Astrocyte of the cerebellum (primary cell): Measurements from ENCODE around the gene MTHFSD.

Source experiments
- DNase-seq: peaks from one replicate; pipeline ENCODE4 v3.0.0-alpha.2; 2011; ENCODE audit warnings: low read depth
- H3K4me3 ChIP-seq: 2 replicates; pipeline ENCODE4 v1.5.1; 2011; ENCODE audit warnings: mild to moderate bottlenecking, low read depth, low read length, moderate library complexity
- in situ Hi-C: cut with HindIII; loops from 2 replicates; pipeline ENCODE4 v1.10.0; 2017; ENCODE audit warnings: low sequenced_read_pairs
- TF ChIP-seq, protein P1 (sequence below): IDR thresholded peaks from 2 replicates; pipeline ENCODE4 v1.5.1; 2012; ENCODE audit warnings: low read length, low read depth, moderate library complexity, mild to moderate bottlenecking; ENCODE audit errors: missing control alignments

MTHFSD gene

DNA sequence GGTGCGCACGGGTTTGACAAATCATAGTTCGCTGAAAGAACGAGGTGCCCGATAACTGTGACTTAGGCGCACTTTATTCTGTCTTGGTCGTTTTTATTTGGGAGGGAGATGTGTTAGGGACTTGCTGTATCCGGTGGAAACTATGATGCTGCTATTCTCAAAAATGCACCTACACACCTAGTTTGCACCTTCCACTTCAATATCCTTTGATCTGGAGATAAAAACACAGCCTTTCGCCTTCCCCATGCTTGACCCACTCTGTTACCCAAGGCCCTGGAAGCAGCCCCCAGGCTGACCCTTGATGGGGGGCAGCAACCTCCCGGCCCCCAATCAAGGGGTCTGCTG, 59.7 kb downstream of the MTHFSD start:
- no peak for DNase-seq
- in situ Hi-C loops, result no loop called here
- TF ChIP-seq, protein P1, sequence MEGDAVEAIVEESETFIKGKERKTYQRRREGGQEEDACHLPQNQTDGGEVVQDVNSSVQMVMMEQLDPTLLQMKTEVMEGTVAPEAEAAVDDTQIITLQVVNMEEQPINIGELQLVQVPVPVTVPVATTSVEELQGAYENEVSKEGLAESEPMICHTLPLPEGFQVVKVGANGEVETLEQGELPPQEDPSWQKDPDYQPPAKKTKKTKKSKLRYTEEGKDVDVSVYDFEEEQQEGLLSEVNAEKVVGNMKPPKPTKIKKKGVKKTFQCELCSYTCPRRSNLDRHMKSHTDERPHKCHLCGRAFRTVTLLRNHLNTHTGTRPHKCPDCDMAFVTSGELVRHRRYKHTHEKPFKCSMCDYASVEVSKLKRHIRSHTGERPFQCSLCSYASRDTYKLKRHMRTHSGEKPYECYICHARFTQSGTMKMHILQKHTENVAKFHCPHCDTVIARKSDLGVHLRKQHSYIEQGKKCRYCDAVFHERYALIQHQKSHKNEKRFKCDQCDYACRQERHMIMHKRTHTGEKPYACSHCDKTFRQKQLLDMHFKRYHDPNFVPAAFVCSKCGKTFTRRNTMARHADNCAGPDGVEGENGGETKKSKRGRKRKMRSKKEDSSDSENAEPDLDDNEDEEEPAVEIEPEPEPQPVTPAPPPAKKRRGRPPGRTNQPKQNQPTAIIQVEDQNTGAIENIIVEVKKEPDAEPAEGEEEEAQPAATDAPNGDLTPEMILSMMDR, result no peak
- H3K4me3 ChIP-seq, result no peak overlapping the region

DNA sequence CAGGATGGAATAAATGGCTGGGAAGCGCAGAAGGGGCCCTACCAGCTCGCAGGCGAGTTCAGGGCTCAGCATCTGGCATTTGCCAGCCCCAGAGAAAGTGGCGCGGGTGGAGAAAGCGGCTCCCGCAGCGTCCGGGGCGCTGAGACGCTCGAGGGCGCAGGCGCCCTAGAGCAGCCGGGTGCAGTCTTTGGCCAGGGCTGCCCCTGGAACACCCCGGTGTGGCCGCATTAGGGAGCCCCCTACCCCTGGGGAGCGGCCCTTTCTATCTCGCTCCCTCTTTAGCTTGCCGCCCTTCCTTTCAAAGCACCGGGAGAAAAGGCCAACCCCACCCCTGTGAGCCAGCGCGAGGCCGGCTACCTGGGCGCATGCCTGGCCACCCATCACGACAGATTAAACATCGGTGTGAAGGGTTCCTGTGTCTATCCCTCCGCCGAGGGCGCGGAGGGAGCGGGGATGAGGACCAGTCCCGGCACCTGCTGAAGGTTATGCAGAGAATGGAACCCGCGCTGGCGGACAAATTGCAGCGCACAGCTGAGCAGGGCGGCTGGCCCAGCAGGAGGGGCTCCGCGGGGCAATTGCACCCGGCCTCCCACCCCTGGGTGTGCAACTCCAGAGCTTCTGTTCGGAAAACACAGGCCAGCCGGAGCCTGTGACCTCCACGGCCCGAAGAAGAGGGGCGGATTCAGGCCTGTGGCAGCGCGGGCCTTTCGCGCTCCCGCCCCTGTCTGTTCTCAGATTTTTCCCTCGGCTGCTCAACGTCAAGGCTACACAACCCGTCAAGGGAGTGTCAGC, 60.3 kb downstream of the MTHFSD start:
- no peak overlapping the region for H3K4me3 ChIP-seq
- in situ Hi-C loops, result no loop called here
- no peak for DNase-seq
- TF ChIP-seq, protein P1, result no peak

DNA sequence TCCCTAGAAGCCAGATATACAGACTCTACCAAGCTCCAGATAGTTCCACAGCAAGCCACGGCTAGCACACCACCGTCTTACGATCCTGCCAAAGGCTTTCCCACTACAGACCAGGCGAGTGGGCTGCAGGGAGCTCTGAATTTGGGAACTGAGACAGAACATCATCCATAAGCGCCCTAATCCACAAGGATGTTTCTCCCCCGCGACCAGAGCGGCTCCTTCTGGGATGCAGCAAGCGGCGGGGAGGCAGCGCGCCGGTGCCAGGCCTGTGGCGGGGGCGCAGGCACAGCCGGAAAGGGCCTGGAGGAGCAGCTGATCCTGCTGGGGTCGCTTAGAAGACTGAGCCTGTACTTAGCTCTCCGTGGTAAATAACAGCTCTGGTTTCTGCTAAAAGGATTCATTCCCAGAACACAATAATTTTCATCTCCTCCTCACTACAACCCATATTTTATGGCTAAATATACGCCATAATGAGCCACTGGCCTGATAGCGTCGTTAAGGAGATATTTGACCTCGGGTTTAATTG, 60.9 kb downstream of the MTHFSD start:
- in situ Hi-C loops, result no loop called here
- TF ChIP-seq, protein P1, result no peak
- H3K4me3 ChIP-seq, result no peak overlapping the region
- DNase-seq, result no peak

DNA sequence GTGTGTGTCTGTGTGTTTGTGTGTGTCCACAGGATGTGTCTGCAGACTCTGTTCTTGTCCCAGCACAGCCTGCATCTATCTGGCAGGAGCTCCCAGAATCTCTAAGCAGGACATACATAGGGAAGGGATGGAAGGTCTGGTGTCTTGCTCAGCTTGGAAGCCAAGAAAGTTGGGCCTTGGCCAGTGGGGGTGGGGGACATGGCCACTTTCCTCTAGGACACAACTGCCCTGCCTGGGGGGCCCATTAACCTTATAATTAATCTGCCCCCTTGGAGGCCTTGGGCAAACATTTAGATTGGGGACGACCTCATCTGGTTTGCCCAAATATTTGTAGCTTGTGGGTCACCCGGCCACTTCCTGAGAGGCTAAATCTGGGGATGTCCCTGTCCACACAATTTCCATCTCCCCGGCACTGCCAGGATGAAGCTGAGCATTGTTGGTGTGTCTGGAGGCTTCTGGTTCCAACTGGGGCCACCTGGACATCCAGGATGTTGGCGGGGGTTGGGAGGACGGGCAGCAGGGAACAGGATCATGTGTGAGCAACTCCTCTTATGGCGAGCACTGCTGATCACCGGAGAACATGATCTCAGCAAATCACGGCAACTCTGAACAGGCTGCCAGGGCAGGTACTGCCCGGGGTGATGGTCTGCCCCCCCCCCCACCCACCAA, 61.9 kb downstream of the MTHFSD start:
- TF ChIP-seq, protein P1, result no peak
- DNase-seq, result no peak
- no peak overlapping the region for H3K4me3 ChIP-seq
- in situ Hi-C loops, result no loop called here

DNA sequence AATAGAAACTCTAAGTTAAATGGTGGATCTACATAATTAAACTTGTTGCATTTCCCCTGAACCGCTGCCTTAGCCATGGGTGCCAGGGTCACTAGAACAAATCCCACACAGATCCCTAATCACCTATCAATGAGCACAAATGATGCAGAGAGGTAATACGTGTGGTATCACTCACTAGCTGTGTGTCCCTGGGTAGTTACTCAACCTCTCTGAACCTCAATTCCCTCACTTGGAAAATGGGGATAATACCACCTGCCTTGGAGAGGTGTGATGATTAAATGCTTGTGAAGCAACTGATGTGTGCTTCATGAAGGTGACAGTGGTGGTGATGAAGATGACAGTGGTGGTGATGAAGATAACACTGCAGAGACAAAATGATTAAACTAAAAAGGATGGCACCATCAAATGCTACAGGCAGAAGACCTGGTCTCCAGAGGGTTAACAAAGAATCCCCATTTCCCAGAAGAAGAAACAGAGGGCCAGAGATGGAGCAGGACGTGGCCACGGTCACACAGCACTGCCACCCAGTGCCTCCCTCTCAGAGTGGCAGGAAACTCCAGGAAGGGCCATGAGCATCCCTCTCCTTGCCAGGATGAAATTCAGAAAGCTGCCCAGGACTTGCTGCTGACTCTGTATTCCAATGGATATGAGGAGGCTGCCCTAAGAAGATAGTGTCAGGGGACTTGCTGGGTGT, 62.6 kb downstream of the MTHFSD start:
- DNase-seq, result no peak
- TF ChIP-seq, protein P1, result no peak
- in situ Hi-C loops, result no loop called here
- no peak overlapping the region for H3K4me3 ChIP-seq

DNA sequence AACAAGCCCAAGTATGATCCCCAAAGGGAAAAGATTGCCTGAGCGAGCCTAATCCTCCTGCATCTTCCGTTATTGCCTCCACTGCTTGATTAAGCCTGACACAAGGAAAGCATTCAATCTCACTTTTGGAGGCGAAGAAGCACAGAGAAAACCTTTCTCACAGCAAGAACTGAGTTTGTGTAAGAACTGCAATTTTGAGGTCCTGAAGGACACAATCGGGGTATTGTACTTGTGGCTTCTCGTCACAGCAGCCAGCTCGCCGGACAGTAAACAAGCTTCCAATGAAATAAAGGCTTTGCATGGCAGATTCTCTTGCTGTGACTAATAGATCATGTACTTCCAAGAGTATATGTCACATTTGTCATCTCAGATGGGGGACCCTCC, 63.4 kb downstream of the MTHFSD start:
- TF ChIP-seq, protein P1, result no peak
- no peak overlapping the region for H3K4me3 ChIP-seq
- in situ Hi-C loops, result no loop called here
- DNase-seq, result no peak
